GM23338 (cell line): ENCODE data around the gene CMSS1. TPM values are rescaled to one million over a fixed set of nuclear protein-coding genes. Genes with fewer than 3 reads are reported as not detected.

Source experiments
- ATAC-seq: fragments of 200-7000 bp; cut with Tn5 transposase; 3 replicates; pipeline ENCODE4 v1.9.1; 2020
- DNase-seq: peaks from one replicate; pipeline ENCODE4 v3.0.0-alpha.2; 2015; ENCODE audit warnings: low spot score
- H2AFZ ChIP-seq: fragments of 200-600 bp; sonication (generic); 2 replicates; pipeline ENCODE4 v1.8.0; 2016; ENCODE audit warnings: antibody characterized with exemption, mild to moderate bottlenecking, moderate library complexity
- H3F3A ChIP-seq: fragments of 200-600 bp; sonication (generic); replicated peaks from 2 replicates; pipeline ENCODE4 v1.8.0; 2017; ENCODE audit warnings: antibody characterized with exemption, mixed run types, low read depth
- H3K27ac ChIP-seq: fragments of 200-600 bp; sonication (generic); 2 replicates; pipeline ENCODE4 v1.6.1; 2016; ENCODE audit warnings: low read depth
- H3K27me3 ChIP-seq: fragments of 200-600 bp; sonication (generic); 2 replicates; pipeline ENCODE4 v1.8.0; 2016; ENCODE audit warnings: mild to moderate bottlenecking, mixed run types, moderate library complexity; ENCODE audit not compliant: insufficient read depth
- H3K36me3 ChIP-seq: fragments of 200-600 bp; sonication (generic); 2 replicates; pipeline ENCODE4 v1.8.0; 2016; ENCODE audit warnings: mild to moderate bottlenecking; ENCODE audit not compliant: insufficient read depth
- H3K4me1 ChIP-seq: fragments of 200-600 bp; sonication (generic); 2 replicates; pipeline ENCODE4 v1.8.0; 2016; ENCODE audit warnings: mild to moderate bottlenecking, moderate library complexity; ENCODE audit not compliant: insufficient read depth
- H3K4me2 ChIP-seq: fragments of 200-600 bp; sonication (generic); 2 replicates; pipeline ENCODE4 v1.7.1; 2017; ENCODE audit warnings: mixed run types
- H3K4me3 ChIP-seq: fragments of 200-600 bp; sonication (generic); 2 replicates; pipeline ENCODE4 v1.6.1; 2016; ENCODE audit warnings: mixed run types
- H3K79me2 ChIP-seq: fragments of 200-600 bp; sonication (generic); replicated peaks from 2 replicates; pipeline ENCODE4 v1.8.0; 2017; ENCODE audit warnings: mild to moderate bottlenecking; ENCODE audit not compliant: insufficient read depth
- H3K9me2 ChIP-seq: fragments of 200-600 bp; sonication (generic); 2 replicates; pipeline ENCODE4 v1.8.0; 2017; ENCODE audit not compliant: insufficient read depth
- H4K20me1 ChIP-seq: fragments of 200-600 bp; sonication (generic); replicated peaks from 2 replicates; pipeline ENCODE4 v1.8.0; 2017; ENCODE audit warnings: mild to moderate bottlenecking; ENCODE audit not compliant: insufficient read depth
- H3K27ac Mint-ChIP-seq: 2 replicates; pipeline ENCODE4 v1.8.0; 2020; ENCODE audit warnings: inconsistent platforms, mild to moderate bottlenecking, moderate library complexity, mixed read lengths
- H3K27me3 Mint-ChIP-seq: 3 replicates; pipeline ENCODE4 v1.8.0; 2022; ENCODE audit warnings: low read depth, mild to moderate bottlenecking, moderate library complexity, mixed read lengths, inconsistent platforms; ENCODE audit not compliant: insufficient read depth, poor library complexity
- H3K36me3 Mint-ChIP-seq: 3 replicates; pipeline ENCODE4 v1.8.0; 2021; ENCODE audit warnings: low read depth, mild to moderate bottlenecking, inconsistent platforms, moderate library complexity, mixed read lengths
- H3K4me1 Mint-ChIP-seq: 3 replicates; pipeline ENCODE4 v1.8.0; 2020; ENCODE audit warnings: mild to moderate bottlenecking, inconsistent platforms, mixed read lengths
- H3K4me3 Mint-ChIP-seq: 3 replicates; pipeline ENCODE4 v1.8.0; 2021; ENCODE audit warnings: moderate library complexity, mild to moderate bottlenecking, inconsistent platforms, mixed read lengths
- H3K9me3 Mint-ChIP-seq: 3 replicates; pipeline ENCODE4 v1.8.0; 2020; ENCODE audit warnings: moderate library complexity, mild to moderate bottlenecking, inconsistent platforms, mixed read lengths
- ETS1 ChIP-seq: IDR thresholded peaks from 2 replicates; pipeline ENCODE4 v1.6.1; 2016; ENCODE audit warnings: antibody characterized with exemption
- EZH2 ChIP-seq: fragments of 200-600 bp; sonication (generic); IDR thresholded peaks from one replicate; pipeline ENCODE4 v1.8.0; 2017; ENCODE audit warnings: antibody characterized with exemption, mild to moderate bottlenecking, low read depth; ENCODE audit not compliant: unreplicated experiment
- POLR2AphosphoS5 ChIP-seq: IDR thresholded peaks from 2 replicates; pipeline ENCODE4 v1.6.1; 2016; ENCODE audit warnings: antibody characterized with exemption, low read depth
- STAT1 ChIP-seq: IDR thresholded peaks from one replicate; pipeline ENCODE4 v1.6.1; 2016; ENCODE audit warnings: antibody characterized with exemption; ENCODE audit not compliant: unreplicated experiment
- ZNF462 ChIP-seq: fragments of 250-450 bp; sonication (Bioruptor Pico); IDR thresholded peaks from 2 replicates; pipeline ENCODE4 v1.5.0; 2020; ENCODE audit warnings: mild to moderate bottlenecking, moderate library complexity
- polyA plus RNA-seq: library from polyadenylated mRNA; unstranded; fragments of >200 nt; fragmentation: Nextera tagmentation; extraction: Ambion mirVana; gene quantifications from 2 replicates; pipeline ENCODE4 v1.2.1, GENCODE V29; 2016
- total RNA-seq: library from RNA; depleted of rRNA; stranded (reverse); fragments of >200 nt; shearing (Covaris generic); gene quantifications from 2 replicates; pipeline ENCODE4 v1.2.3, GENCODE V29; 2014

CMSS1 gene
- total and polyA plus RNA-seq, 2 experiments from 2014 or later, result 39.4 to 187 TPM

- TF ChIP-seq STAT1, result no peak
- TF ChIP-seq ETS1, result no peak
Observed at GRCh38 chr3:99971761-99972160, 154.1 kb downstream of the CMSS1 start (continued).

GRCh38 chr3:99972380-99973104 is 154.9 kb downstream of the CMSS1 start:
- no peak overlapping the region for H3K4me3 Mint-ChIP-seq
- peaks cover 4% of the 10 kb centered on the region; the same call in 1 of the 3 replicates for H3K36me3 Mint-ChIP-seq
- Histone ChIP-seq H3K4me1 (no peaks in the 10 kb centered on the region), H3K9me2 (0 out of 2 replicates have a peak, but pooled peaks cover 2% of the 10 kb centered on the region), H2AFZ (no peak overlapping the region), H3K4me3 (no peak overlapping the region), H3K4me2 (no peak overlapping the region), H3K36me3 (no peaks in the 10 kb centered on the region), H3F3A (no peaks in the 10 kb centered on the region), H4K20me1 (no peaks in the 10 kb centered on the region; the same call in 1 of the 2 replicates), H3K27me3 (no peaks in the 10 kb centered on the region), H3K27ac (no peak overlapping the region), H3K79me2 (no peaks in the 10 kb centered on the region)
- no peaks in the 10 kb centered on the region for H3K27me3 Mint-ChIP-seq
- ATAC-seq (no peak), DNase-seq (no peak)
- H3K9me3 Mint-ChIP-seq, result no peaks in the 10 kb centered on the region
- no peak for TF ChIP-seq ZNF462 (CRISPR knock-in tag)
- TF ChIP-seq EZH2, result no peak
- TF ChIP-seq POLR2AphosphoS5, result no peak
- no peak for TF ChIP-seq ETS1
- no peak overlapping the region for H3K27ac Mint-ChIP-seq
- H3K4me1 Mint-ChIP-seq, result no peaks in the 10 kb centered on the region
